Ishikawa (cell line): Measurements from ENCODE around the gene KATNB1.

Source experiments
- EP300 ChIP-seq: IDR thresholded peaks from 2 replicates; pipeline ENCODE4 v1.6.1; 2012; ENCODE audit warnings: borderline replicate concordance
- ZBTB7A ChIP-seq: IDR thresholded peaks from 2 replicates; pipeline ENCODE4 v1.6.1; 2012; ENCODE audit warnings: low read depth

DNA sequence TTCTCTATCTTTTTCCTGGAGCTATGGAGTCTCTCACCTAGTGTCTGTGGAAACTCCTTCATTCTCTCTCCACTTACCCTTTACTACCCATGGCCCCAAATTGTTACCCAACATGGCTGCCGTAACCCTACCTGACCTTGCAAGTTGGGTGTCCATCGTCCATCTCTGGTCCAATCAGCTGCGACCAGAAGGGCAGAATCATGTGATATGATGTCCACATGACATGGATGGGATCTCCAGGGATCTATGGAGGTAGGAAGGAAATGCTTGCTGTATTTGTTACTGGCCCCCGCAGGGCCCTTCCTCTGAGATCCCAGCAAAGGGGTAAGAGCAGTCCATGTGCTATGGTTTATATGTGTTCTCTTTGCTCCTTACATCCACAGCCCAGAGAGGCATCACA, 49.0 kb upstream of the KATNB1 start:
- no peak for TF ChIP-seq ZBTB7A
- TF ChIP-seq EP300 = no peak
